Endothelial cell of umbilical vein (primary cell): ENCODE measurements around the gene TBC1D23. TPM values are rescaled to one million over a fixed set of nuclear protein-coding genes. Genes with fewer than 3 reads are reported as not detected.

Experiments used
- BruUV-seq: library from RNA; stranded (reverse); fragments of 400-500 nt; replicated peaks from 2 replicates; lab custom pipeline; 2021; lab: Mats Ljungman, UMichigan
- CTCF ChIA-PET: fragments of 300-600, 350-600 bp; sonication (Branson Sonifier 250); formaldehyde crosslinking; loops from one replicate; lab custom pipeline; 2021; ENCODE audit warnings: antibody characterized with exemption, inconsistent platforms; lab: Charles Lee
- POLR2A ChIA-PET: fragments of 300-600, 350-600 bp; sonication (Branson Sonifier 250); formaldehyde crosslinking; loops from one replicate; lab custom pipeline; 2021; ENCODE audit warnings: antibody characterized with exemption, inconsistent platforms; lab: Charles Lee
- DNase-seq: peaks from one replicate; pipeline ENCODE4 v3.0.0-alpha.2; 2011; ENCODE audit warnings: low read depth, low spot score
- FAIRE-seq: peaks from 2 replicates; lab custom pipeline; 2011; peaks lifted over from hg19 to GRCh38; lab: Jason Lieb, UNC
- H2AFZ ChIP-seq: 2 replicates; pipeline ENCODE4 v1.6.0; 2012; ENCODE audit warnings: low read depth, low read length, control low read depth, inconsistent platforms
- H3K27ac ChIP-seq: 2 replicates; pipeline ENCODE4 v1.5.1; 2011; ENCODE audit warnings: low read depth, mild to moderate bottlenecking, control low read depth, low read length, moderate library complexity; ENCODE audit not compliant: insufficient read depth
- H3K27me3 ChIP-seq, 2 experiments: 2 replicates each; pipeline versions ENCODE4 v1.6.0 to v1.6.1; 2011; ENCODE audit warnings: low read length in 2 of 2, mixed read lengths in 1 of 2; ENCODE audit not compliant: control insufficient read depth in 2 of 2, insufficient read depth in 2 of 2
- H3K36me3 ChIP-seq, 2 experiments: 2 replicates in 1 of 2; 3 replicates in 1 of 2; pipeline ENCODE4 v1.5.1; 2011; ENCODE audit warnings: low read length in 2 of 2, mild to moderate bottlenecking in 1 of 2, moderate library complexity in 1 of 2; ENCODE audit not compliant: control insufficient read depth in 2 of 2, insufficient read depth in 2 of 2; ENCODE audit errors: extremely low read depth in 1 of 2
- H3K4me1 ChIP-seq: 3 replicates; pipeline ENCODE4 v1.5.1; 2011; ENCODE audit warnings: mild to moderate bottlenecking, low read length; ENCODE audit not compliant: control insufficient read depth, insufficient read depth; ENCODE audit errors: extremely low read depth
- H3K4me2 ChIP-seq: 2 replicates; pipeline ENCODE4 v1.6.1; 2011; ENCODE audit warnings: low read length, control low read depth, mixed read lengths; ENCODE audit not compliant: insufficient read depth
- H3K4me3 ChIP-seq, 3 experiments: fragments of 200-600 bp in 1 of 3; sonication (generic), shearing (Covaris generic) in 1 of 3; replicated peaks in 1 of 3; 2 replicates each; pipeline ENCODE4 v1.5.1; 2011 to 2016; ENCODE audit warnings: control low read depth in 3 of 3, low read length in 3 of 3, mild to moderate bottlenecking in 2 of 3, inconsistent platforms in 1 of 3, low read depth in 1 of 3, moderate library complexity in 1 of 3; ENCODE audit not compliant: insufficient read depth in 1 of 3
- H3K79me2 ChIP-seq: 2 replicates; pipeline ENCODE4 v1.6.0; 2012; ENCODE audit warnings: low read length, inconsistent platforms; ENCODE audit not compliant: control insufficient read depth, insufficient read depth
- H3K9ac ChIP-seq: replicated peaks from 2 replicates; pipeline ENCODE3; 2011; ENCODE audit warnings: low read length, control low read depth; ENCODE audit not compliant: insufficient read depth; ENCODE audit errors: extremely low read depth
- H3K9me1 ChIP-seq: replicated peaks from 3 replicates; pipeline ENCODE4 v1.6.0; 2011; ENCODE audit warnings: mild to moderate bottlenecking, low read length; ENCODE audit not compliant: control insufficient read depth, insufficient read depth; ENCODE audit errors: extremely low read depth
- H3K9me3 ChIP-seq: replicated peaks from 2 replicates; pipeline ENCODE4 v1.5.1; 2012; ENCODE audit warnings: low read length, inconsistent platforms; ENCODE audit not compliant: control insufficient read depth, insufficient read depth
- H4K20me1 ChIP-seq: replicated peaks from 2 replicates; pipeline ENCODE3; 2011; ENCODE audit warnings: mild to moderate bottlenecking, low read length; ENCODE audit not compliant: control insufficient read depth, insufficient read depth; ENCODE audit errors: extremely low read depth
- CTCF ChIP-seq, 2 donors: IDR thresholded peaks; 1 replicate in 1 of 2; 2 replicates in 1 of 2; pipeline ENCODE4 v1.5.1; 2011; ENCODE audit warnings: low read length in 2 of 2, mild to moderate bottlenecking in 2 of 2, moderate library complexity in 2 of 2, control low read depth in 1 of 2, inconsistent platforms in 1 of 2, low read depth in 1 of 2; ENCODE audit not compliant: insufficient read depth in 1 of 2; ENCODE audit errors: extremely low read depth in 1 of 2
- EZH2 ChIP-seq: IDR thresholded peaks from 2 replicates; pipeline ENCODE4 v1.6.1; 2012; ENCODE audit warnings: borderline replicate concordance, low read depth, mild to moderate bottlenecking, moderate library complexity, low read length, inconsistent platforms; ENCODE audit not compliant: severe bottlenecking
- FOS ChIP-seq: IDR thresholded peaks from 2 replicates; pipeline ENCODE4 v1.6.1; 2011; ENCODE audit warnings: mild to moderate bottlenecking, low read length, moderate library complexity, borderline replicate concordance; ENCODE audit not compliant: insufficient read depth
- GATA2 ChIP-seq: IDR thresholded peaks from 2 replicates; pipeline ENCODE4 v1.7.0; 2011; ENCODE audit warnings: low read depth, mild to moderate bottlenecking, moderate library complexity, mixed read lengths, low read length; ENCODE audit not compliant: insufficient read length, insufficient read depth
- JUN ChIP-seq: IDR thresholded peaks from 2 replicates; pipeline ENCODE4 v1.6.1; 2011; ENCODE audit warnings: borderline replicate concordance, low read depth; ENCODE audit not compliant: insufficient read length, insufficient read depth
- MAX ChIP-seq: IDR thresholded peaks from 2 replicates; pipeline ENCODE4 v1.6.1; 2011; ENCODE audit not compliant: insufficient read depth, insufficient read length
- MYC ChIP-seq: IDR thresholded peaks from one replicate; pipeline ENCODE4 v1.6.1; 2011; ENCODE audit warnings: mild to moderate bottlenecking, low read depth, low read length
- POLR2A ChIP-seq: IDR thresholded peaks from 2 replicates; pipeline ENCODE4 v1.6.1; 2012; ENCODE audit warnings: low read depth, mild to moderate bottlenecking, control low read depth, low read length
- POLR2AphosphoS5 ChIP-seq: IDR thresholded peaks from 2 replicates; pipeline ENCODE4 v1.6.1; 2012; ENCODE audit warnings: low read depth, mild to moderate bottlenecking, control low read depth, low read length, moderate library complexity; ENCODE audit not compliant: insufficient read depth
- dilution Hi-C: fragments of 300-500 bp; cut with MboI; formaldehyde crosslinking; loops from one replicate; pipeline ENCODE4 v1.15.0; 2019; ENCODE audit warnings: low sequenced_read_pairs; ENCODE audit not compliant: extremely low pct_ligation_motif_present
- intact Hi-C: fragments of 100-400 bp; cut with micrococcal nuclease; formaldehyde crosslinking; loops from one replicate; pipeline ENCODE4 v1.10.0; 2022
- polyA plus RNA-seq, 4 experiments: library from polyadenylated mRNA; depleted of rRNA in 3 of 4; stranded (reverse) in 3 of 4; unstranded in 1 of 4; fragments of >200 nt; gene quantifications; 2 replicates each; pipeline versions ENCODE4 v1.2.1 to v1.2.3, GENCODE V29; 2011 to 2012; ENCODE audit warnings: missing spikeins in 1 of 4
- total RNA-seq: library from RNA; stranded (reverse); gene quantifications from 2 replicates; pipeline ENCODE4 v1.2.3, GENCODE V29; 2021

TBC1D23 gene
- total and polyA plus RNA-seq, 2 donors (not counting 3 experiments of a cell fraction or from before 2014, with no cell fraction given): 10.3 to 34.8 TPM

DNA sequence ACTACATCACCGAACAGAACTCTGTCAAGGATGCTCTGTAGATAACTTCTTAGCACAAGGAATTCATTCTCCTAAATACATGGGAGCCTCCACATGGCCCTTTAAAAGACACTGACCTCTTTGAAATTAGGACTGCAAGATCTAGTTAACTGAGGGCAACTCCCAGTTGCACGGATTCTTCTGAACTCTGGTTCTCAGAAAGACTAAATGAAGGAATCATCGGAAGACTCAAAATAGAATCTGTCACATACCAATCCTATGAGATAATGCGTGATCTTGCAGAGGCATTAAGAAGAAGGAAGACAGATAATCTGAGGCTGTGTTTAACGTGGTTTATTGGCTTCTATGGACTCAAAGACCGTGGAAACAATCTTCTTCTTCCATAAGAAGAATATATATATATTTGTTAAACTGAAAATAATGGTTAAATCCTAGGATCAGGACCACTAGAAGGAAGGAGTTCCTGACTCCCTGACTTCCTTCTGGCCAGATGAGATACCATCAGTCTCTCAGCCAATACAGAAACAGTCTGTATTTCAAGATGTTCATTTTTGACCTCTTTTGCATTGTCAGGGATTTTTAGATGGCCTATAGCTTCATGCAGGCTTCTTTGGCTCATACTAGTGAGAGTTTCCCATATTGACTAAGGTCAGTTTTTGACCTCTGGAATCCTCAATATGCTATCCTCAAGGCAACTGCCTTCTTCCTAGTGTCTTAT, 33.9 kb upstream of the TBC1D23 start:
- ChIA-PET POLR2A (interaction anchor here (0.7 kb wide), 1 partner anchor 348 kb away, joined by 4 read pairs; no protein-coding TSS in a partner anchor), CTCF (interaction anchor here (0.7 to 0.9 kb wide), 2 partner anchors 138 to 367 kb away, joined by 3 read pairs; no protein-coding TSS in a partner anchor)
- H3K36me3 ChIP-seq: no peaks in the 10 kb centered on the region
- H2AFZ ChIP-seq: no peak overlapping the region
- no peaks in the 10 kb centered on the region for H3K79me2 ChIP-seq
- dilution Hi-C loops: no loop called here
- TF ChIP-seq JUN: no peak
- TF ChIP-seq EZH2: no peak
- no peak for TF ChIP-seq POLR2AphosphoS5
- no peak for TF ChIP-seq MAX
- no peak for TF ChIP-seq POLR2A
- TF ChIP-seq CTCF (IDR thresholded peaks at IDR 0.05; ENCODE audit: extremely low read depth in 1 of 2, insufficient read depth in 1 of 2, low read depth in 1 of 2, low read length in 2 of 2): no peak
- TF ChIP-seq GATA2: no peak
- no peak for TF ChIP-seq FOS
- no peak for TF ChIP-seq MYC
- H4K20me1 ChIP-seq: no peaks in the 10 kb centered on the region
- no peak for FAIRE-seq
- no peaks in the 10 kb centered on the region for H3K9me1 ChIP-seq
- no peaks in the 10 kb centered on the region for H3K9me3 ChIP-seq
- no peak overlapping the region for H3K4me2 ChIP-seq
- H3K27ac ChIP-seq: no peak overlapping the region
- intact Hi-C loops: no loop called here
- H3K27me3 ChIP-seq: no peaks in the 10 kb centered on the region
- BruUV-seq: no TSS peak
- no peak overlapping the region for H3K4me3 ChIP-seq
- DNase-seq: no peak
- H3K4me1 ChIP-seq: no peaks in the 10 kb centered on the region
- no peak overlapping the region for H3K9ac ChIP-seq
